GM12878 (cell line): ENCODE results near the gene ISM1.

Experiments
- EGR1 ChIP-seq, 2 experiments: IDR thresholded peaks; 1 replicate in 1 of 2; 2 replicates in 1 of 2; pipeline ENCODE4 v1.6.1; 2011 to 2012; ENCODE audit warnings: low read depth in 2 of 2, low read length in 2 of 2, borderline replicate concordance in 1 of 2, mild to moderate bottlenecking in 1 of 2, moderate library complexity in 1 of 2
- NR2C2 ChIP-seq: IDR thresholded peaks from 2 replicates; pipeline ENCODE4 v1.6.1; 2011; ENCODE audit warnings: borderline replicate concordance, low read depth; ENCODE audit not compliant: control insufficient read depth, insufficient read length
- POLR2A ChIP-seq: IDR thresholded peaks from 2 replicates; pipeline ENCODE4 v1.6.1; 2011; ENCODE audit warnings: low read depth, mild to moderate bottlenecking, low read length
- SMC3 ChIP-seq: IDR thresholded peaks from 2 replicates; pipeline ENCODE4 v1.6.1; 2011; ENCODE audit warnings: low read length, improper control_type of control experiment, borderline replicate concordance
- TAF1 ChIP-seq: IDR thresholded peaks from 2 replicates; pipeline ENCODE4 v1.6.1; 2011; ENCODE audit warnings: mild to moderate bottlenecking, low read depth, low read length, borderline replicate concordance
- TF ChIP-seq, protein P1 (sequence below): IDR thresholded peaks from 2 replicates; pipeline ENCODE4 v1.6.1; 2012; ENCODE audit warnings: improper control_type of control experiment, low read depth, low read length; ENCODE audit not compliant: insufficient replicate concordance
- TF ChIP-seq, protein P2 (sequence below), 3 experiments: IDR thresholded peaks in 2 of 3; conservative IDR thresholded peaks in 1 of 3; 2 replicates each; pipeline ENCODE4 v1.5.1; 2011; ENCODE audit warnings: low read depth in 3 of 3, low read length in 3 of 3, mild to moderate bottlenecking in 3 of 3, control low read depth in 2 of 3, moderate library complexity in 2 of 3, inconsistent platforms in 1 of 3, mixed read lengths in 1 of 3; ENCODE audit not compliant: control insufficient read depth in 2 of 3, insufficient read depth in 1 of 3; ENCODE audit errors: extremely low read depth in 1 of 3
- TF ChIP-seq, protein P3 (sequence below): fragments of 450-650 bp; IDR thresholded peaks from 2 replicates; pipeline ENCODE4 v1.6.1; 2017; ENCODE audit warnings: mild to moderate bottlenecking
- TF ChIP-seq, protein P4 (sequence below): fragments of 450-650 bp; IDR thresholded peaks from 2 replicates; pipeline ENCODE4 v1.6.1; 2016; ENCODE audit warnings: mild to moderate bottlenecking
- TF ChIP-seq, protein P5 (sequence below): fragments of 450-650 bp; formaldehyde crosslinking; IDR thresholded peaks from 2 replicates; pipeline ENCODE4 v1.4.0; 2020; ENCODE audit warnings: mild to moderate bottlenecking, moderate library complexity
- TF ChIP-seq, protein P6 (sequence below): IDR thresholded peaks from 2 replicates; pipeline ENCODE4 v1.6.1; 2011; ENCODE audit warnings: low read depth, low read length, improper control_type of control experiment, borderline replicate concordance

DNA sequence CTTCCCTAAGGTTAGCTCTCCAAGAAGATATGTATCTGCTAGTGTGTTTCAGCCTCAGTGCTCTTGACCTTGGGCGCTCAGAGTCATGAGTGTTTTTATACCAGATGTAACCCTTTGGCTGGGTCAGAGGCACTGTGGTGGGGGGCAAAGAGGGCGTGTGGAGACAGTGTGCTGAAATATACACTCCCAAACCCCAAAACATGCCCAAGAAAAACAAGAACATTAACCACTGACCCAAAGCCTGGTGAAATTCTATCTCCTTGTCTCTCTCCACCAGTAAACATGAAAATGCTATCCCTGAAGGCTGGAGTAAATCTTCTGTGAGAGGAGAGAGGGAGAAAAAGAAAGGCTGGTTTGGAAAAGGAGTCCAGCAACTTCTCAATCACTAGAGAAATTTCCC, 47.9 kb downstream of the ISM1 start:
- TF ChIP-seq, protein P1, sequence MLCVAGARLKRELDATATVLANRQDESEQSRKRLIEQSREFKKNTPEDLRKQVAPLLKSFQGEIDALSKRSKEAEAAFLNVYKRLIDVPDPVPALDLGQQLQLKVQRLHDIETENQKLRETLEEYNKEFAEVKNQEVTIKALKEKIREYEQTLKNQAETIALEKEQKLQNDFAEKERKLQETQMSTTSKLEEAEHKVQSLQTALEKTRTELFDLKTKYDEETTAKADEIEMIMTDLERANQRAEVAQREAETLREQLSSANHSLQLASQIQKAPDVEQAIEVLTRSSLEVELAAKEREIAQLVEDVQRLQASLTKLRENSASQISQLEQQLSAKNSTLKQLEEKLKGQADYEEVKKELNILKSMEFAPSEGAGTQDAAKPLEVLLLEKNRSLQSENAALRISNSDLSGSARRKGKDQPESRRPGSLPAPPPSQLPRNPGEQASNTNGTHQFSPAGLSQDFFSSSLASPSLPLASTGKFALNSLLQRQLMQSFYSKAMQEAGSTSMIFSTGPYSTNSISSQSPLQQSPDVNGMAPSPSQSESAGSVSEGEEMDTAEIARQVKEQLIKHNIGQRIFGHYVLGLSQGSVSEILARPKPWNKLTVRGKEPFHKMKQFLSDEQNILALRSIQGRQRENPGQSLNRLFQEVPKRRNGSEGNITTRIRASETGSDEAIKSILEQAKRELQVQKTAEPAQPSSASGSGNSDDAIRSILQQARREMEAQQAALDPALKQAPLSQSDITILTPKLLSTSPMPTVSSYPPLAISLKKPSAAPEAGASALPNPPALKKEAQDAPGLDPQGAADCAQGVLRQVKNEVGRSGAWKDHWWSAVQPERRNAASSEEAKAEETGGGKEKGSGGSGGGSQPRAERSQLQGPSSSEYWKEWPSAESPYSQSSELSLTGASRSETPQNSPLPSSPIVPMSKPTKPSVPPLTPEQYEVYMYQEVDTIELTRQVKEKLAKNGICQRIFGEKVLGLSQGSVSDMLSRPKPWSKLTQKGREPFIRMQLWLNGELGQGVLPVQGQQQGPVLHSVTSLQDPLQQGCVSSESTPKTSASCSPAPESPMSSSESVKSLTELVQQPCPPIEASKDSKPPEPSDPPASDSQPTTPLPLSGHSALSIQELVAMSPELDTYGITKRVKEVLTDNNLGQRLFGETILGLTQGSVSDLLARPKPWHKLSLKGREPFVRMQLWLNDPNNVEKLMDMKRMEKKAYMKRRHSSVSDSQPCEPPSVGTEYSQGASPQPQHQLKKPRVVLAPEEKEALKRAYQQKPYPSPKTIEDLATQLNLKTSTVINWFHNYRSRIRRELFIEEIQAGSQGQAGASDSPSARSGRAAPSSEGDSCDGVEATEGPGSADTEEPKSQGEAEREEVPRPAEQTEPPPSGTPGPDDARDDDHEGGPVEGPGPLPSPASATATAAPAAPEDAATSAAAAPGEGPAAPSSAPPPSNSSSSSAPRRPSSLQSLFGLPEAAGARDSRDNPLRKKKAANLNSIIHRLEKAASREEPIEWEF, result no peak
- TF ChIP-seq, protein P2, sequence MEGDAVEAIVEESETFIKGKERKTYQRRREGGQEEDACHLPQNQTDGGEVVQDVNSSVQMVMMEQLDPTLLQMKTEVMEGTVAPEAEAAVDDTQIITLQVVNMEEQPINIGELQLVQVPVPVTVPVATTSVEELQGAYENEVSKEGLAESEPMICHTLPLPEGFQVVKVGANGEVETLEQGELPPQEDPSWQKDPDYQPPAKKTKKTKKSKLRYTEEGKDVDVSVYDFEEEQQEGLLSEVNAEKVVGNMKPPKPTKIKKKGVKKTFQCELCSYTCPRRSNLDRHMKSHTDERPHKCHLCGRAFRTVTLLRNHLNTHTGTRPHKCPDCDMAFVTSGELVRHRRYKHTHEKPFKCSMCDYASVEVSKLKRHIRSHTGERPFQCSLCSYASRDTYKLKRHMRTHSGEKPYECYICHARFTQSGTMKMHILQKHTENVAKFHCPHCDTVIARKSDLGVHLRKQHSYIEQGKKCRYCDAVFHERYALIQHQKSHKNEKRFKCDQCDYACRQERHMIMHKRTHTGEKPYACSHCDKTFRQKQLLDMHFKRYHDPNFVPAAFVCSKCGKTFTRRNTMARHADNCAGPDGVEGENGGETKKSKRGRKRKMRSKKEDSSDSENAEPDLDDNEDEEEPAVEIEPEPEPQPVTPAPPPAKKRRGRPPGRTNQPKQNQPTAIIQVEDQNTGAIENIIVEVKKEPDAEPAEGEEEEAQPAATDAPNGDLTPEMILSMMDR (IDR thresholded peaks at IDR 0.05 in 2 of 3, conservative IDR thresholded peaks at IDR 0.05 in 1 of 3; ENCODE audit: control insufficient read depth in 2 of 3, extremely low read depth in 1 of 3, insufficient read depth in 1 of 3, low read depth in 3 of 3, low read length in 3 of 3), result no peak
- TF ChIP-seq, protein P3, sequence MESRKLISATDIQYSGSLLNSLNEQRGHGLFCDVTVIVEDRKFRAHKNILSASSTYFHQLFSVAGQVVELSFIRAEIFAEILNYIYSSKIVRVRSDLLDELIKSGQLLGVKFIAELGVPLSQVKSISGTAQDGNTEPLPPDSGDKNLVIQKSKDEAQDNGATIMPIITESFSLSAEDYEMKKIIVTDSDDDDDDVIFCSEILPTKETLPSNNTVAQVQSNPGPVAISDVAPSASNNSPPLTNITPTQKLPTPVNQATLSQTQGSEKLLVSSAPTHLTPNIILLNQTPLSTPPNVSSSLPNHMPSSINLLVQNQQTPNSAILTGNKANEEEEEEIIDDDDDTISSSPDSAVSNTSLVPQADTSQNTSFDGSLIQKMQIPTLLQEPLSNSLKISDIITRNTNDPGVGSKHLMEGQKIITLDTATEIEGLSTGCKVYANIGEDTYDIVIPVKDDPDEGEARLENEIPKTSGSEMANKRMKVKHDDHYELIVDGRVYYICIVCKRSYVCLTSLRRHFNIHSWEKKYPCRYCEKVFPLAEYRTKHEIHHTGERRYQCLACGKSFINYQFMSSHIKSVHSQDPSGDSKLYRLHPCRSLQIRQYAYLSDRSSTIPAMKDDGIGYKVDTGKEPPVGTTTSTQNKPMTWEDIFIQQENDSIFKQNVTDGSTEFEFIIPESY, result no peak
- no peak for TF ChIP-seq TAF1
- TF ChIP-seq, protein P4, sequence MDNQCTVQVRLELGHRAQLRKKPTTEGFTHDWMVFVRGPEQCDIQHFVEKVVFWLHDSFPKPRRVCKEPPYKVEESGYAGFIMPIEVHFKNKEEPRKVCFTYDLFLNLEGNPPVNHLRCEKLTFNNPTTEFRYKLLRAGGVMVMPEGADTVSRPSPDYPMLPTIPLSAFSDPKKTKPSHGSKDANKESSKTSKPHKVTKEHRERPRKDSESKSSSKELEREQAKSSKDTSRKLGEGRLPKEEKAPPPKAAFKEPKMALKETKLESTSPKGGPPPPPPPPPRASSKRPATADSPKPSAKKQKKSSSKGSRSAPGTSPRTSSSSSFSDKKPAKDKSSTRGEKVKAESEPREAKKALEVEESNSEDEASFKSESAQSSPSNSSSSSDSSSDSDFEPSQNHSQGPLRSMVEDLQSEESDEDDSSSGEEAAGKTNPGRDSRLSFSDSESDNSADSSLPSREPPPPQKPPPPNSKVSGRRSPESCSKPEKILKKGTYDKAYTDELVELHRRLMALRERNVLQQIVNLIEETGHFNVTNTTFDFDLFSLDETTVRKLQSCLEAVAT, result no peak
- TF ChIP-seq SMC3, result no peak
- TF ChIP-seq, protein P5, sequence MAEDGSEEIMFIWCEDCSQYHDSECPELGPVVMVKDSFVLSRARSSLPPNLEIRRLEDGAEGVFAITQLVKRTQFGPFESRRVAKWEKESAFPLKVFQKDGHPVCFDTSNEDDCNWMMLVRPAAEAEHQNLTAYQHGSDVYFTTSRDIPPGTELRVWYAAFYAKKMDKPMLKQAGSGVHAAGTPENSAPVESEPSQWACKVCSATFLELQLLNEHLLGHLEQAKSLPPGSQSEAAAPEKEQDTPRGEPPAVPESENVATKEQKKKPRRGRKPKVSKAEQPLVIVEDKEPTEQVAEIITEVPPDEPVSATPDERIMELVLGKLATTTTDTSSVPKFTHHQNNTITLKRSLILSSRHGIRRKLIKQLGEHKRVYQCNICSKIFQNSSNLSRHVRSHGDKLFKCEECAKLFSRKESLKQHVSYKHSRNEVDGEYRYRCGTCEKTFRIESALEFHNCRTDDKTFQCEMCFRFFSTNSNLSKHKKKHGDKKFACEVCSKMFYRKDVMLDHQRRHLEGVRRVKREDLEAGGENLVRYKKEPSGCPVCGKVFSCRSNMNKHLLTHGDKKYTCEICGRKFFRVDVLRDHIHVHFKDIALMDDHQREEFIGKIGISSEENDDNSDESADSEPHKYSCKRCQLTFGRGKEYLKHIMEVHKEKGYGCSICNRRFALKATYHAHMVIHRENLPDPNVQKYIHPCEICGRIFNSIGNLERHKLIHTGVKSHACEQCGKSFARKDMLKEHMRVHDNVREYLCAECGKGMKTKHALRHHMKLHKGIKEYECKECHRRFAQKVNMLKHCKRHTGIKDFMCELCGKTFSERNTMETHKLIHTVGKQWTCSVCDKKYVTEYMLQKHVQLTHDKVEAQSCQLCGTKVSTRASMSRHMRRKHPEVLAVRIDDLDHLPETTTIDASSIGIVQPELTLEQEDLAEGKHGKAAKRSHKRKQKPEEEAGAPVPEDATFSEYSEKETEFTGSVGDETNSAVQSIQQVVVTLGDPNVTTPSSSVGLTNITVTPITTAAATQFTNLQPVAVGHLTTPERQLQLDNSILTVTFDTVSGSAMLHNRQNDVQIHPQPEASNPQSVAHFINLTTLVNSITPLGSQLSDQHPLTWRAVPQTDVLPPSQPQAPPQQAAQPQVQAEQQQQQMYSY, result no peak
- TF ChIP-seq, protein P6, sequence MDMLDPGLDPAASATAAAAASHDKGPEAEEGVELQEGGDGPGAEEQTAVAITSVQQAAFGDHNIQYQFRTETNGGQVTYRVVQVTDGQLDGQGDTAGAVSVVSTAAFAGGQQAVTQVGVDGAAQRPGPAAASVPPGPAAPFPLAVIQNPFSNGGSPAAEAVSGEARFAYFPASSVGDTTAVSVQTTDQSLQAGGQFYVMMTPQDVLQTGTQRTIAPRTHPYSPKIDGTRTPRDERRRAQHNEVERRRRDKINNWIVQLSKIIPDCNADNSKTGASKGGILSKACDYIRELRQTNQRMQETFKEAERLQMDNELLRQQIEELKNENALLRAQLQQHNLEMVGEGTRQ, result no peak
- TF ChIP-seq NR2C2, result no peak
- no peak for TF ChIP-seq POLR2A
- no peak for TF ChIP-seq EGR1 (IDR thresholded peaks at IDR 0.05; ENCODE audit: borderline replicate concordance in 1 of 2, low read depth in 2 of 2, low read length in 2 of 2)
